GM12874 (cell line): ENCODE results near the gene SYF2.

Source experiments
- TF ChIP-seq, protein P1 (sequence below): IDR thresholded peaks from 2 replicates; pipeline ENCODE4 v1.5.1; 2011; ENCODE audit warnings: low read depth, mild to moderate bottlenecking, control low read depth, low read length, moderate library complexity; ENCODE audit not compliant: insufficient read depth

SYF2 gene

DNA sequence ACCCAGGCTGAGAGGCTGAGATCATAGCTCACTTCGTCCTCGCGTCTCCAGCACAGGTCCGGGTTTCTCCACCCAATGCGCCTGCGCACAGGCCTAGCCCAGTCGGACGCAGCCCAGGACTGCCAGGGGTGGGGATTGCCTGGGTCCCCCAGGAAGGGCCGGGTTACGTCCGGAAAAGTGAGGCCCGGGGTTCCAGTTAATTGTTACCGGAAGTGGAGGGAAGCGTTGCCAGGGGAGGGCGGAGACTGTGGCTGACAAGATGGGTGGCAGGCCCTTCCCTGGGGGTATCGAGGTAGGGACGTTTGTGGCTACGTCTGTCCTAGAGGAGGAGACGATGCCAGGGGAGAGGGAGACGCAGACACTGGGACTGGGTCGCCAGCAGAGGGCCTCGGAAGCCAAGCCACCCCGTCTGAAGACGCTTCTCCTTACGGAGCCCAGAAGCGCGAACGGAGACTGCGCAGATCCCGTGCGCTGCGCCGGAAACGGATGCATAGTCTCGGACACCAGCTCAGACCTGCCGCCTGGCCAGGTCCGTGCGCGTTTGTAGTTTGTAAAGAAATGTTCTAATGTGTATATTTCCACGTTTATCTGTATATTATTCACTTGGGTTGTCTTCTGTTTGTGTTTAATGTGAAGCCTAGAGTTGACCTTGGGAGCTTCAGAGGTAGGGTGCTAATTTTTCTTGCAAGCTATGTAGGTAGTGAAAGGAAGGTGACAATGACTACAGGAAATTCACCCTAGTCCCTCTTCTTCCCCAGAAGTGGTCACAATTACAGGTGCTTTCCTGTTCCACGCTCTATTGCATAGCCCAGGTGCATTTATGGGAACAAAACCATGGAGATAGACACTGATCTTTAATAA, 7.6 kb upstream of the SYF2 start:
- TF ChIP-seq, protein P1, sequence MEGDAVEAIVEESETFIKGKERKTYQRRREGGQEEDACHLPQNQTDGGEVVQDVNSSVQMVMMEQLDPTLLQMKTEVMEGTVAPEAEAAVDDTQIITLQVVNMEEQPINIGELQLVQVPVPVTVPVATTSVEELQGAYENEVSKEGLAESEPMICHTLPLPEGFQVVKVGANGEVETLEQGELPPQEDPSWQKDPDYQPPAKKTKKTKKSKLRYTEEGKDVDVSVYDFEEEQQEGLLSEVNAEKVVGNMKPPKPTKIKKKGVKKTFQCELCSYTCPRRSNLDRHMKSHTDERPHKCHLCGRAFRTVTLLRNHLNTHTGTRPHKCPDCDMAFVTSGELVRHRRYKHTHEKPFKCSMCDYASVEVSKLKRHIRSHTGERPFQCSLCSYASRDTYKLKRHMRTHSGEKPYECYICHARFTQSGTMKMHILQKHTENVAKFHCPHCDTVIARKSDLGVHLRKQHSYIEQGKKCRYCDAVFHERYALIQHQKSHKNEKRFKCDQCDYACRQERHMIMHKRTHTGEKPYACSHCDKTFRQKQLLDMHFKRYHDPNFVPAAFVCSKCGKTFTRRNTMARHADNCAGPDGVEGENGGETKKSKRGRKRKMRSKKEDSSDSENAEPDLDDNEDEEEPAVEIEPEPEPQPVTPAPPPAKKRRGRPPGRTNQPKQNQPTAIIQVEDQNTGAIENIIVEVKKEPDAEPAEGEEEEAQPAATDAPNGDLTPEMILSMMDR, result peak; percentile 73

DNA sequence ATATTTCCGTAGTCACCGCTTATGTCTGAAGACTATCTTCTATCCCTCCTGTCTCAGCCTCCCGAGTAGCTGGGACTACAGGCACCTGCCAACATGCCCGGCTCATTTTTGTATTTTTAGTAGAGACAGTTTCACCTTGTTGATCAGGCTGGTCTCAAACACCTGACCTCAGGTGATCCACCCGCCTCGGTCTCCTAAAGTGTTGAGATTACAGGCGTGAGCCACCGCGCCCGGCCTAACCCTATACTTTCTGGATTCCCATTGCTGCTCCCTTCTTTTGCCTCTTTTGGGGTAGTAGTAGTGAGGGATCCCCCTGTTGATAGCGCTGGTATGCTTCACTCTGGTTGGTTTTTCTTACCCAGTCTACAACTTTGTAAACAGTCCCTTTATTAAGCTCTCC, 5.7 kb upstream of the SYF2 start:
- TF ChIP-seq, protein P1, result no peak

DNA sequence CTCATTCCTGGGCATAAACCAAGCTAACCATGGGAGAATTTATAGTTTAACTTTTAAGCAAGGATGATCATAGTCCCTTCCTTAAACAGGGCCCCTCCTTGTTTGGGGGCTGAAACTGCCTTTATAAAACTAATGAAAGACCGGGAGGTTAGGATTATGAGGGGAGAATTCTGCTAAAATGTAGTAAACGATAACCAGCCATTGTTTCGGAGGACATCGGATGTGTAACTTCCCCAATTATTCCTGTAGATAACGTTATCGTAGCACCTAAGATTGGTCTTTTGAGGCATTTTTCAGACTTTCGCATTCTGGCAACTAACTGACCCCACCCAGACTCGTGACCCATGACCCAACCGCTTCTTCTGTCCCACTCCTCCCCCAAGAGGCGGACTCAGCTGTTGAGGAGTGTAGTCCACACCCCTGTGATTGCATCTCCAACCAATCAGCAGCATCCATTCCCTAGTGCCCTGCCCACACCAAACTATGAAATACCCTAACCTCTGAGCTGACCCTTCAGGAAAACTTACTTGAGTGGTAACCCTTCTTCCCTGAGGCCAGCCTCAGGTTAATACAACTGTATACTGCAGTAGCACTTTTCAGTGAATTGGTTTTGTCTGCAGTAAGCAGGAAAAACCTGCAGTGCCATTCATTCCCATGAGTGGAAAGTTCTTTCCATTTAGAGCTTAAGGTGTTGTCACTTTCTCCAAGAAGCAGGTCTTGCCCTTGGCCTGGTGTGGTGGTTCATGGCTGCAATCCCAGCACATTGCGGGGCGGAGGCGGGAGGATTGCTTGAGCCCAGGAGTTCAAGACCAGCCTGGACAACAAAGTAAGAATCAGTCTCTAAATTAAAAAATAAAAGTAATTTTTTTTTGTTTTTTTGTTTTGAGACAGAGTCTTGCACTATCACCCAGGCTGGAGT, 823 bp upstream of the SYF2 start:
- TF ChIP-seq, protein P1, result no peak

DNA sequence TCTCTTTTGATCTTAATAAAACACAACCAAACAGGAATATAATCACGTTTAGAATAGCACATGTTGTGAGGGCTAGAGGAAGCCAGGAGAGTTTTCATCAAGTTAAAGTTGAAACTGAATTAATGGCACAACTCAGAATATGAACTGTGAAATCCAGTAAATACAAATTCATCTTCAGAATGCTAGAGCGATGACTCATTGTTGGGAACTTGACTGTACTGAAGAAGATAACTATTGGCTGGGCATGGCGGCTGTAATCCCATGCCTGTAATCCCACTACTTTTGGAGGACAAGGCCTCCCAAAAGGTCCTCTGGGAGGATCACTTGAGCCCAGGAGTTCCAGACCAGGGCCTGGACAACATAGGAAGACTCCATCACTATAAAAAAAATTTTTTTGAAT, 8.8 kb downstream of the SYF2 start:
- TF ChIP-seq, protein P1, result no peak

DNA sequence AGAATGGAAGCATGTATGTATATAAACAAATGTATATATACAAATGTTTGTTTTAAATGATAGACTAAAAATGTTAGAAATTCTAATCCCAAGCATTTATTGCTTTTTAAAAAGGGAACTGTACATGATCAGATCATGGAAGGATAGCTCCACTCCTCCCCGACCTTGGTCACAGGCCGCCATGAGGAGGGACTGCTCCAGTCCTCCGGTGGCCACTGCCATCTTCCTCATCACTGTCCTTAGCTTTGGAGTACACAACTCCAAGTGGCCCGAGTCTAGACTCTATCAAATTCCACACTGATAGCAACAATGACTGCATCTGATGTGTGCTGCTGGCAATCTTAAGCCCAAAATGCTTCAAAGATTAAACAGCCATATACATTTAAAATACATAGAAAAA, 9.7 kb downstream of the SYF2 start:
- TF ChIP-seq, protein P1, result no peak

DNA sequence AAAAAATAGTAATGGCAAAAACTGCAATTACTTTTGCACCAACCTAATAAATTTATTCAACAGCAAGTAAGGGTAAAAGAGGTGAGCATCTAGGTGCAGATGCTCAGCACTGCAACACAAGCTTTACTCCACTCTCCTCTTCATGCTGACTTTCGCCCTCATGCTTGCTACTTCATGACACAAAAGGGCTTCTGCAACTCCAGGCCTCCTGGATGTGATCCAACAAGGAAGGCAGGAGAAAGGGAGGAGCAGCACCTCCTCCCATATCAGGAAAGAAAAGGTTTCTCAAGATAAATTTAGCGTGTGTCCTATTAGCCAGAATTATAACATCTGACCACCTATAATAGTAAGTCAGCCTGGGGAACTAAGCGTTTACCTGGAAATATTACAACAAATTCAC, 11.6 kb downstream of the SYF2 start:
- TF ChIP-seq, protein P1, result no peak

DNA sequence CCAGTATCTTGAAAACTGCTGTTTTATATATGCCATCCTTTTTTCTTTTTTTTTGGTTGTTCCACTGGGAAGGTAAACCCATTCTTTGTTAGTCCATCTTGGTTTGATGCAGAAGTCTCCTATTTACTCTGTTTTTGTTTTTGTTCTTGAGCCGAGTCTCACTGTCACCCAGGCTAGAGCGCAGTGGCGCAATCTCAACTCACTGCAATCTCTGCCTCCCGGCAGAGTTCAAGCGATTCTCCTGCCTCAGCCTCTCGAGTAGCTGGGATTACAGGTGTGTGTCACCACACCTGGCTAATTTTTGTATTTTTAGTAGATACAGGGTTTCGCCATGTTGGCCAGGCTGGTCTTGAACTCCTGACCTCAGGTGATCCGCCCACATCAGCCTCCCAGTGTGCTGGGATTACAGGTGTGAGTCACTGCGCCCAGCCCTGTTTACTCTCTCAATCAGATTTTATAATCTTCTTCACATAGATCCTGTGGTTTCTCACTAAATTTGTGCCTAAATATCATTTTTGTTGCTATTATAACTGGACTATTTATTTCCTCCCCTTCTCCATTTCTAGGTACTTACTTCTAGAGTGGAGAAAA, 12.5 kb downstream of the SYF2 start:
- TF ChIP-seq, protein P1, result no peak
